HG03571 (cell line): ENCODE data around the gene DPP9.
"Not testable (repeated sequence)": the region's sequence is repeated elsewhere in the genome, so short reads cannot be mapped to it uniquely, and the experiment has no call there.

Source experiments
- ATAC-seq: cut with Tn5 transposase; IDR thresholded peaks from one replicate; pipeline ENCODE4 v1.9.1; 2021; ENCODE audit not compliant: unreplicated experiment

The DPP9 gene

GRCh38 chr19:4723595-4724514, at the start of gene DPP9:
DPP9 (minus strand) TSS chr19:4723842; CDS start chr19:4719906, 3,936 bp downstream.
- ATAC-seq: peak; percentile 79

GRCh38 chr19:4773047-4773640, 49.5 kb upstream of the DPP9 start:
- no peak for ATAC-seq

DNA sequence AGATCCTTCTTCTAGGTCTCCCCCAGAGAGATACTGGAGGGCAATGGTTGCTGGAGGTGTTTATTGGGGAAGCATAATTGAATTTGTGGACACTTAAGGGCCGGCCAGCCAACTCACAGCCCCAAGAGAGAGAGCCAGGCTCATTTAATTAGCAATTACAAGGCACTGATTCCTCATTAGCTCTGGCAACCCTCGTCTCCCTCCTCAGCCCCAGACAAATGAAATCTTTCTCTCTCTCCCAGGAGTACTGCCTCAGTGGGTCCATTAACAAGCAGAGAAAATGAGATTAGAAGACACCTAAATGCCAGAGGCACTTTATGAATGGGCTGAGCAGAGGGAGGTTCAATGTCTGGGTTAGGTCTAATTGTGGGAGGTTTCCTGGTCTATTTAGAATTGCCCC, 48.9 kb upstream of the DPP9 start:
- no peak for ATAC-seq

DNA sequence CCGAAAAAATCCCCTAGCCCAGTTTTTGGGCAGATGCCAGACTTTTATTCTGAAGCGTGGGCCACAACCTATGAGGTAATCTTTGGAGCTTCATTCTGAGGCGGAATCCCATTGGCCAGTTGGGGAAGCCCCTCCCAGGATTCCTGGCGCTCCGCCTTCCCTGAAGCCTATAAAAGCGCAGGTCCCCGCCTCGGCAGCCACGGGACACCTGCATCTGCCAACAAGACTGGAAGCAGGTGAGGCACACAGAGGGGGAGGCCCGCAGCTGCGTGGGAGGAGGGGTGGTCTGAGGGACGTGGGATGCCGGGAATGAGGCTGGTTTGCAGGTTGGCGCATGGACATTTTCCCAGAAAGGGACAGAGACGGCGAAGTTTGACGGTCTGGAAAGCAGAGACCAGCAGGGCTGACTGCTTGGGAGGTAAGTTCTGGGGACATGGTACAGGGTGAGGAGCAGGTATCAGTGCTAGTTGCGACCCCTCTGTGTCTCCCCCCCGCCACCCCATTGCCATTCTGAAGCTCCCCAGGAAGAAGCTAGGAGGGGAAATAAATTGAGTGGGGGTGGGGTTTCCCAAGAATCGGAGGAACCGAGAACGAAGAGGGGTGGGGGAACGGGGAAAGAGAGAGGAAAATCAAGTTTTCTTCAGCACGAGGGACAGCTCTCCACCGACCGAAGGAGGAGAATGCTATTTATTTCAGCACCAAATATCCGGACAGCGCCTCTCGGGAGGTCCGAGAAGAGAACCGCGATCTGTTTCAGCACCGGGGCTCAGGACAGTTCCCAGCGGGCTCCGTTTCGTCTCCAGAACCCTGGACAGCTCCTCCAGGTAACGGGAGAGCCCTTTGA, 45.5 kb upstream of the DPP9 start:
- ATAC-seq: no peak

GRCh38 chr19:4764393-4764660, 40.7 kb upstream of the DPP9 start:
- ATAC-seq: no peak

- ATAC-seq: no peak
Observed at GRCh38 chr19:4763021-4763420, 39.4 kb upstream of the DPP9 start.

DNA sequence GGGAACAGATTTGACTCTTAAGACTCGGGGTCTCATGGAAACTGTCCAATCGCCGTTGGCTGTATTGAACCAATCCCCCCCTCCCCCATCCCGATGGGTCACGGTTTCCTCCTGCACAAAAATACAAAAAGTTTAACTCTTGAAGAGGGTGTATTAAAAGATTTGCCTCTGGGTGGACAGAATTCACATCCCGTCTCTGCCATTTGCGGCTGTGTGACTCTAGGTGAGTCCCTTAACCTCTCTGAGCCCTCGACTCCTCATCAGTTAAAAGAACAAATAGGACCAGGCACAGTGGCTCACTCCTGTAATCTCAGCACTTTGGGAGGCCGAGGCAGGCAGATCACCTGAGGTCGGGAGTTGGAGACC, 36.6 kb upstream of the DPP9 start:
- ATAC-seq: no peak

DNA sequence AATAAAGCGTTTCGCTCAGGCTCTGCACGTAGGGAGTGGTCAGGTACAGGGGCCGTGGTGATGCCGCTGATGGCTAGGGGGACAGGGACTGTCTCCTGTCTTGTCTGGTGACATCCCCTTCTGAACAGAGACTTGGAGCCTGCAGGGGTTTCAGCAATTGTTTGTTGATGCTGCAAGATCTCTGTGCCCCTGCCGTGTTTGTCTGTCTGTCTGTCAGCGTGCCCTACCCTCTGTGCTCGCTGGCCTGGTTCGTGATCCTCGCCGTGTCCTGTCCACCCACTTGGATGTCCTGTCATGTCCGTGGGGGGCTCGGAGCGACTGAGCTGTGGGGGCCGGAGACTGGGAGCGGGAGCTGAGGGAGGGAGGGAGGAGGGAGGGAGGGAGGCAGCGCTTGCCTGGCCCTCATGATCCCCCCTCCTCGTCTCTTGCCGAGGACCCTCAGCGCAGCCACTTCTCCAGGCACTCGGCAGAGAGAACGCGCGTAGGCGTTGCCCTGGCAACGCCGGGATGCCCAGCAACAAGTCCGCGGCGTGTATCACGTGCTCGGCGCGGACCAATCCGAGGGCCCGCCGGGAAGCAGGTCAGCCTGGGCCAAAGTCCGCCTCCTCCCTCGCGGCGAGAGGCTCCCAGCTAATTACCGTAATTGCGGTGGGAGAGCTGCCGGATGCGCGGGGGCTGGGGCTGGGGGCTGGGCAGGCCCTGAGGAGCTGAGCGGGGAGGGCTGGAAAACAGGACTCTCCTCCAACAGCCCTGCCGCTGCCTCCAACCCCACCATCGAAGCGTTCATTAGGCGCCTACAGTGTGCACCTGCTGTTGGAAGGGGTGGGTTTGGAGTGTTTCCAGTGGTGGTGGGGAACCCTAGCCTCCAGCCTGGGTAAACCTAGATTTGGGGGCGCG, 36.0 kb upstream of the DPP9 start:
- ATAC-seq: no peak

GRCh38 chr19:4758659-4759058, 35.0 kb upstream of the DPP9 start:
- no peak for ATAC-seq

DNA sequence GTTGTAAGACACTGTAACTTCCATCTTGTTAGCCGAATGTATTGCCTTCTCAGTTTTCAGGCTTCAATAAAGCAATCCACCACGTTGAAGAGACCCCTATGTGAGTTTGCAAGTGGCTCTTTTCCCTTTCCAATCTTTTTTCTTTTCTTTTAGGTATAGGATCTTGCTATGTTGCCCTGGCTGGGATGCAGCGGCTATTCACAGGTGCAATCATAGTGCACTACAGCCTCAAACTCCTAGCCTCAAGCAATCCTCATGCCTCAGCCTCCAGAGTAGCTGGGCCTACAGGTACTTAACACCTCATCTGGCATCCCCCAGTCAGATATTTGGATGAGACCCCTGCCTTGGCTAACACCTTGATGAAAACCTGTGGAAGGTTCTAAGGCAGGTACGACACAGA, 34.4 kb upstream of the DPP9 start:
- no peak for ATAC-seq

- ATAC-seq: no peak
Observed at GRCh38 chr19:4755459-4755858, 31.8 kb upstream of the DPP9 start.

DNA sequence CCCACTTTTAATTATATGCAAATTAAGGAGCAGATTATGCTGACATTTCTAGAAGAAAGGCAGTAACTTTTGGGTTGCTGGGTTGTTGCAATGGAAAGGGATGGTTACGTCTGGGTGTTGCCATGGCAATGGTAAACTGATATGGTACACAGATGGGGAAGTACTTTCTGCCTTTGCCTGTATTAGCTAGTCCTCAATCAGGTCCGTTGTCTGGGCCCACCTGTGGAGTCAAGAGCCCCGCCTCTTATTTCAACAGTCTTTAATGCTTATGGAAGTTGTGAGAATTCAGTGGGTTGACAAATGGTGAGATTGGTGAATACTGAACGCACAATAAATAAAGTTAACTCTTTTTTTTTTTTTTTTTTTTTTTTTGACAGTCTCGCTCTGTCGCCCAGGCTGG, 30.6 kb upstream of the DPP9 start:
- ATAC-seq: no peak

- no peak for ATAC-seq
Observed at GRCh38 chr19:4749870-4750590, 26.4 kb upstream of the DPP9 start.

- ATAC-seq: no peak
Observed at GRCh38 chr19:4748589-4748988, 24.9 kb upstream of the DPP9 start.

GRCh38 chr19:4748185-4748584, 24.5 kb upstream of the DPP9 start:
- no peak for ATAC-seq

DNA sequence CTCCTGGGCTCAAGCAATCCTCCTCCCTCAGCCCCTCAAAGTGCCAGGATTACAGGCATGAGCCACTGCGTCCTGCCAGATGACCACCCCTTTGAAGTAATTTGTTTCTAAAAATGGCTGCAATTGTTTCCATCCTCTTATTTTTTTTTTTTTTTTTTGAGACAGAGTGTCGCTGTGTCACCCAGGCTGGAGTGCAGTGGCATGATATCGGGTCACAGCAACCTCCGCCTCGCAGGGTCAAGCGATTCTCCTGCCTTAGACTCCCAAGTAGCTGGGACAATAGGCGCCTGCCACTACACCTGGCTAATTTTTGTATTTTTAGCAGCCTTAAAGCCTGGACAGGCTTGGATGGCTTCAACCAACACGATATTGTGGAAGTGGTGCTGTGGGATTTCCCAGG, 22.3 kb upstream of the DPP9 start:
- ATAC-seq: no peak

DNA sequence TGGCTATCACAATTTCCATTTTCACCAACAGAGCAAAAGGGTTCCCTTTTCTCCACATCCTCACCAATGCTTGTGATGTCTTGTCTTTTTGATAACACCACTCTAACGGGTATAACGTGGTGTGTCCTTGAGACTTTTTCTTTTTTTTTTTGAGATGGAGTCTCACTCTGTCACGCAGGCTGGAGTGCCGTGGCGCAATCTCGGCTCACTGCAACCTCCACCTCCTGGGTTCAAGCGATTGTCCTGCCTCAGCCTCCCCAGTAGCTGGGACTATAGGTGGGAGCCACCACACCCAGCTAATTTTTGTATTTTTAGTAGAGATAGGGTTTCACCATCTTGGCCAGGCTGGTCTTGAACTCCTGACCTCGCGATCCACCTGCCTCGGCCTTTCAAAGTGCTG, 21.5 kb upstream of the DPP9 start:
- ATAC-seq: not testable (repeated sequence)

GRCh38 chr19:4744451-4745174, 21.0 kb upstream of the DPP9 start:
- no peak for ATAC-seq
